HepG2 (cell line): ENCODE measurements around the gene CEP250. TPM values are rescaled to one million over a fixed set of nuclear protein-coding genes. Genes with fewer than 3 reads are reported as not detected.

Experiments
- ATF1 ChIP-seq: IDR thresholded peaks from 2 replicates; pipeline ENCODE4 v1.6.1; 2016; ENCODE audit warnings: mild to moderate bottlenecking, control low read depth
- BHLHE40 ChIP-seq: IDR thresholded peaks from 2 replicates; pipeline ENCODE4 v1.6.1; 2011; ENCODE audit warnings: low read length, improper control_type of control experiment
- CENPX ChIP-seq: sonication (generic); formaldehyde crosslinking; IDR thresholded peaks from 2 replicates; pipeline ENCODE4 v1.9.0; 2021; ENCODE audit warnings: mild to moderate bottlenecking, missing genetic modification reagents, moderate library complexity
- DPF2 ChIP-seq: sonication (generic); formaldehyde crosslinking; IDR thresholded peaks from 2 replicates; pipeline ENCODE4 v1.4.0; 2020; ENCODE audit warnings: mild to moderate bottlenecking, low read depth, missing genetic modification reagents, borderline replicate concordance
- MXI1 ChIP-seq: IDR thresholded peaks from 3 replicates; pipeline ENCODE4 v1.6.1; 2012; ENCODE audit warnings: low read depth, low read length, inconsistent platforms, borderline replicate concordance
- NFATC3 ChIP-seq: sonication (generic); formaldehyde crosslinking; IDR thresholded peaks from 2 replicates; pipeline ENCODE4 v1.5.1; 2020; ENCODE audit warnings: mild to moderate bottlenecking, missing genetic modification reagents
- RFX3 ChIP-seq: IDR thresholded peaks from 2 replicates; pipeline ENCODE4 v1.6.1; 2016; ENCODE audit warnings: missing biosample characterization, missing genetic modification reagents
- SNAI1 ChIP-seq: sonication (generic); formaldehyde crosslinking; IDR thresholded peaks from 2 replicates; pipeline ENCODE4 v1.5.0; 2020; ENCODE audit warnings: mild to moderate bottlenecking, missing genetic modification reagents, borderline replicate concordance
- ZNF30 ChIP-seq: sonication (generic); formaldehyde crosslinking; IDR thresholded peaks from 2 replicates; pipeline ENCODE4 v1.5.0; 2020; ENCODE audit warnings: mild to moderate bottlenecking, missing genetic modification reagents
- ZNF431 ChIP-seq: sonication (generic); formaldehyde crosslinking; IDR thresholded peaks from 2 replicates; pipeline ENCODE4 v1.9.0; 2022; ENCODE audit warnings: missing genetic modification reagents, low read depth, mild to moderate bottlenecking, borderline replicate concordance
- ZNF451 ChIP-seq: sonication (generic); formaldehyde crosslinking; IDR thresholded peaks from 2 replicates; pipeline ENCODE4 v1.5.0; 2020; ENCODE audit warnings: mild to moderate bottlenecking, missing genetic modification reagents
- ZNF776 ChIP-seq: sonication (generic); formaldehyde crosslinking; IDR thresholded peaks from 2 replicates; pipeline ENCODE4 v1.4.0; 2020; ENCODE audit warnings: mild to moderate bottlenecking, missing genetic modification reagents
- polyA plus RNA-seq, 8 experiments: library from polyadenylated mRNA; depleted of rRNA in 3 of 8; stranded (reverse) in 7 of 8; unstranded in 1 of 8; fragments of >200 nt; fragmentation: Illumina TruSeq in 4 of 8; extraction: Trizol in 4 of 8; gene quantifications; 2 replicates each; pipeline versions ENCODE4 v1.2.1 to v1.2.3, GENCODE V29; 2011 to 2016; ENCODE audit warnings: low read depth in 4 of 8, missing spikeins in 1 of 8, mixed read lengths in 1 of 8; ENCODE audit not compliant: insufficient read depth in 1 of 8
- total RNA-seq, 5 experiments: library from RNA; depleted of rRNA; stranded (reverse); fragments of >200 nt; fragmentation: Illumina TruSeq; extraction: Trizol; gene quantifications; 2 replicates each; pipeline ENCODE4 v1.2.3, GENCODE V29; 2016; ENCODE audit warnings: low read depth in 1 of 5
- TF ChIP-seq, protein P1 (sequence below): sonication (generic); formaldehyde crosslinking; IDR thresholded peaks from 2 replicates; pipeline ENCODE4 v1.4.0; 2020; ENCODE audit warnings: missing genetic modification reagents
- TF ChIP-seq, protein P2 (sequence below): sonication (generic); formaldehyde crosslinking; IDR thresholded peaks from 2 replicates; pipeline ENCODE4 v1.4.0; 2020; ENCODE audit warnings: missing genetic modification reagents, mild to moderate bottlenecking, borderline replicate concordance
- TF ChIP-seq, protein P3 (sequence below): sonication (generic); formaldehyde crosslinking; IDR thresholded peaks from 2 replicates; pipeline ENCODE4 v1.4.0; 2020; ENCODE audit warnings: missing genetic modification reagents, borderline replicate concordance

CEP250 gene
- total and polyA plus RNA-seq, 2 of the 13 experiments (the other 11 are each of a cell fraction or from before 2014, with no cell fraction given): 28.8 to 55.3 TPM

DNA sequence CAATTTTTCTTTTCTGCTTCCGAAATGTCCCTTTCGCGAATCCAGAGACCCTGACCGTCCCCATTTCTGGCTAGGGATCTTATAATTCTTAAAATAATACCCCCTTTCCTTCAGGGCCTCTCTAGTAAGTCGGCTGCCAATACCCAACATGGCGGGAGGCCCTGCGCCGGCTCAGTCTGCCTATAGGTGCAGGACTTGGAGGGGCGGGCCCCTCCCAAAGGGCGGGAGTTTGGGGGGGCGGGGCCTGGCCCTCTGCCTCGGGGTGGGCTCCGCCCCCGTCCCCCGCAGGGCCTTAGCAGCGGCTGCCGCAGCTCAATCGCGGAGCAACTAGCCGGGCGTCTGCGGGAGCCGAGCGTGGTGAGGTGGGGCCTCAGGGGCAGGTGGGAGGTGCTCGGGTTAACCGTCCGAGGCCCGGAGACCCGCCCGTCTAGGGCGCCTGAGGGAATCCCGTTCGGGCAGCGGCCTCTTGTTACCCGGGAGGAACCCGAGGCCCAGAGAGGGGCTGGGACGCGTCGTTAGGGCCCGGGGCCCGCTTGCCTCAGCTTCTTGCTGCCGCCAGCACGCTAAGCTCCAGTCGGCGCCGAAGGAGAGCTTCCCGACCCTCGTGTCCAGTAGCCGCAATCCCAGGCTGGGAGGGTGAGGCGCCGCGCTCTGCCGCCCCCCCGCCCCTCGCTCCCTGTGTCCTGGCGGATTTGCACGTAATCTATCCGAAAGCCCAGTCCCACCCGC lies at the start of gene CEP250 (continued):
- TF ChIP-seq, protein P1, sequence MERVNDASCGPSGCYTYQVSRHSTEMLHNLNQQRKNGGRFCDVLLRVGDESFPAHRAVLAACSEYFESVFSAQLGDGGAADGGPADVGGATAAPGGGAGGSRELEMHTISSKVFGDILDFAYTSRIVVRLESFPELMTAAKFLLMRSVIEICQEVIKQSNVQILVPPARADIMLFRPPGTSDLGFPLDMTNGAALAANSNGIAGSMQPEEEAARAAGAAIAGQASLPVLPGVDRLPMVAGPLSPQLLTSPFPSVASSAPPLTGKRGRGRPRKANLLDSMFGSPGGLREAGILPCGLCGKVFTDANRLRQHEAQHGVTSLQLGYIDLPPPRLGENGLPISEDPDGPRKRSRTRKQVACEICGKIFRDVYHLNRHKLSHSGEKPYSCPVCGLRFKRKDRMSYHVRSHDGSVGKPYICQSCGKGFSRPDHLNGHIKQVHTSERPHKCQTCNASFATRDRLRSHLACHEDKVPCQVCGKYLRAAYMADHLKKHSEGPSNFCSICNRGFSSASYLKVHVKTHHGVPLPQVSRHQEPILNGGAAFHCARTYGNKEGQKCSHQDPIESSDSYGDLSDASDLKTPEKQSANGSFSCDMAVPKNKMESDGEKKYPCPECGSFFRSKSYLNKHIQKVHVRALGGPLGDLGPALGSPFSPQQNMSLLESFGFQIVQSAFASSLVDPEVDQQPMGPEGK (CRISPR knock-in tag): peak; percentile 92
- TF ChIP-seq ATF1 (CRISPR knock-in tag) (peak; percentile 80), ZNF776 (peak; percentile 90), ZNF431 (CRISPR knock-in tag) (peak; percentile 88; the same call in 1 of the 2 replicates), RFX3 (CRISPR knock-in tag) (peak; percentile 14; the same call in 1 of the 2 replicates), NFATC3 (CRISPR knock-in tag) (peak; percentile 96), DPF2 (CRISPR knock-in tag) (no peak), ZNF30 (CRISPR knock-in tag) (peak; percentile 92), CENPX (CRISPR knock-in tag) (no peak), SNAI1 (CRISPR knock-in tag) (peak; percentile 54; the same call in 1 of the 2 replicates), ZNF451 (CRISPR knock-in tag) (peak; percentile 97), BHLHE40 (no peak), MXI1 (no peak; the same call in 2 of the 3 replicates)
- TF ChIP-seq, protein P2, sequence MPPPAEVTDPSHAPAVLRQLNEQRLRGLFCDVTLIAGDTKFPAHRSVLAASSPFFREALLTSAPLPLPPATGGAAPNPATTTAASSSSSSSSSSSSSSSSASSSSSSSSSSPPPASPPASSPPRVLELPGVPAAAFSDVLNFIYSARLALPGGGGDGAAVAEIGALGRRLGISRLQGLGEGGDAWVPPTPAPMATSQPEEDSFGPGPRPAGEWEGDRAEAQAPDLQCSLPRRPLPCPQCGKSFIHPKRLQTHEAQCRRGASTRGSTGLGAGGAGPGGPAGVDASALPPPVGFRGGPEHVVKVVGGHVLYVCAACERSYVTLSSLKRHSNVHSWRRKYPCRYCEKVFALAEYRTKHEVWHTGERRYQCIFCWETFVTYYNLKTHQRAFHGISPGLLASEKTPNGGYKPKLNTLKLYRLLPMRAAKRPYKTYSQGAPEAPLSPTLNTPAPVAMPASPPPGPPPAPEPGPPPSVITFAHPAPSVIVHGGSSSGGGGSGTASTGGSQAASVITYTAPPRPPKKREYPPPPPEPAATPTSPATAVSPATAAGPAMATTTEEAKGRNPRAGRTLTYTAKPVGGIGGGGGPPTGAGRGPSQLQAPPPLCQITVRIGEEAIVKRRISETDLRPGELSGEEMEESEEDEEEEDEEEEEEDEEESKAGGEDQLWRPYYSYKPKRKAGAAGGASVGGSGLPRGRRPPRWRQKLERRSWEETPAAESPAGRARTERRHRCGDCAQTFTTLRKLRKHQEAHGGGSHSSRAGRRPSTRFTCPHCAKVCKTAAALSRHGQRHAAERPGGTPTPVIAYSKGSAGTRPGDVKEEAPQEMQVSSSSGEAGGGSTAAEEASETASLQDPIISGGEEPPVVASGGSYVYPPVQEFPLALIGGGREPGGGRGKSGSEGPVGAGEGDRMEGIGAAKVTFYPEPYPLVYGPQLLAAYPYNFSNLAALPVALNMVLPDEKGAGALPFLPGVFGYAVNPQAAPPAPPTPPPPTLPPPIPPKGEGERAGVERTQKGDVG (CRISPR knock-in tag): no peak; the same call in none of the 2 replicates
- TF ChIP-seq, protein P3, sequence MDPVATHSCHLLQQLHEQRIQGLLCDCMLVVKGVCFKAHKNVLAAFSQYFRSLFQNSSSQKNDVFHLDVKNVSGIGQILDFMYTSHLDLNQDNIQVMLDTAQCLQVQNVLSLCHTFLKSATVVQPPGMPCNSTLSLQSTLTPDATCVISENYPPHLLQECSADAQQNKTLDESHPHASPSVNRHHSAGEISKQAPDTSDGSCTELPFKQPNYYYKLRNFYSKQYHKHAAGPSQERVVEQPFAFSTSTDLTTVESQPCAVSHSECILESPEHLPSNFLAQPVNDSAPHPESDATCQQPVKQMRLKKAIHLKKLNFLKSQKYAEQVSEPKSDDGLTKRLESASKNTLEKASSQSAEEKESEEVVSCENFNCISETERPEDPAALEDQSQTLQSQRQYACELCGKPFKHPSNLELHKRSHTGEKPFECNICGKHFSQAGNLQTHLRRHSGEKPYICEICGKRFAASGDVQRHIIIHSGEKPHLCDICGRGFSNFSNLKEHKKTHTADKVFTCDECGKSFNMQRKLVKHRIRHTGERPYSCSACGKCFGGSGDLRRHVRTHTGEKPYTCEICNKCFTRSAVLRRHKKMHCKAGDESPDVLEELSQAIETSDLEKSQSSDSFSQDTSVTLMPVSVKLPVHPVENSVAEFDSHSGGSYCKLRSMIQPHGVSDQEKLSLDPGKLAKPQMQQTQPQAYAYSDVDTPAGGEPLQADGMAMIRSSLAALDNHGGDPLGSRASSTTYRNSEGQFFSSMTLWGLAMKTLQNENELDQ (CRISPR knock-in tag): no peak
